GM19438 (cell line): ENCODE measurements around the gene MYO1D.
A peak's percentile ranks its signal among the peaks of the same experiment; 100 is the strongest.
"Not testable (repeated sequence)": the region's sequence is repeated elsewhere in the genome, so short reads cannot be mapped to it uniquely, and the experiment has no call there.

Experiments used
- ATAC-seq: cut with Tn5 transposase; IDR thresholded peaks from one replicate; pipeline ENCODE4 v1.9.1; 2021; ENCODE audit warnings: low read depth; ENCODE audit not compliant: unreplicated experiment

The MYO1D gene

GRCh38 chr17:32451879-32452278 lies 425.0 kb downstream of the MYO1D start:
- ATAC-seq: no peak

- not testable (repeated sequence) for ATAC-seq
These were observed 426.5 kb downstream of the MYO1D start for GRCh38 chr17:32450379-32450778.

GRCh38 chr17:32449963-32450362 lies 427.0 kb downstream of the MYO1D start:
- ATAC-seq: no peak

- ATAC-seq: no peak
These were observed 430.0 kb downstream of the MYO1D start for GRCh38 chr17:32446949-32447348.

- no peak for ATAC-seq
These were observed 431.0 kb downstream of the MYO1D start for GRCh38 chr17:32445971-32446370.

- no peak for ATAC-seq
These were observed 431.4 kb downstream of the MYO1D start for GRCh38 chr17:32445497-32445896.

- ATAC-seq: peak; percentile 5
These were observed 431.9 kb downstream of the MYO1D start for GRCh38 chr17:32445074-32445415.

- peak; percentile 93 for ATAC-seq
These were observed 432.4 kb downstream of the MYO1D start, which contains the start of gene PSMD11 for GRCh38 chr17:32444301-32445073. PSMD11 (plus strand) TSS chr17:32444510; CDS start chr17:32444524, 14 bp downstream.

- no peak for ATAC-seq
These were observed 433.1 kb downstream of the MYO1D start for GRCh38 chr17:32443827-32444300.
